Stimulated activated CD4-positive, alpha-beta T cell treated with anti-CD3 and anti-CD28 coated beads, TNF-alpha, amount 100 ng/mL, for 1 hour (primary cell): ENCODE measurements around the gene TBX21.
"Not testable (repeated sequence)": the region's sequence is repeated elsewhere in the genome, so short reads cannot be mapped to it uniquely, and the experiment has no call there.

Source experiments
- DNase-seq, 3 donors: peaks; one replicate each; pipeline ENCODE4 v3.0.0-alpha.2; 2020; ENCODE audit warnings: low read depth in 3 of 3, low spot score in 1 of 3

The TBX21 gene

DNA sequence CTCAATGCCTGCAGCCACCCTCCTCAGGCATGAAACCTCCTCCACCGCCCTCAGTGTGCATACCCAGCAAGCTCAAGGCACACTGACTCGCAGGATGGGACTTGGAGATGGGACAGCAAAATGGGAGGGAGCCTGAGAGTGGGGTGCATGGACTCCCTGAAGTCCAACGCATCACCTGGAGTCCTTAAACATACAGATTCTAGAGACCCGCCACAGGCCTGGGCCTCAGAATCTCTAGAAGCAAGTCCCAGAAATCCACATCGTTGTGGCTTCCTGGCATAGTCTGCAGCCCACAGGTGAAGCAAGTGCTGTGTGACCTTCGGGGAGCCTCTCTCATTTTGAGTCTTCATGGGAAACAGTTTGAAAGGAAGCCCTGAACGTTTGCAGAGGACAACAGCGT is 3.6 kb upstream of the TBX21 start:
- no peak for DNase-seq

DNA sequence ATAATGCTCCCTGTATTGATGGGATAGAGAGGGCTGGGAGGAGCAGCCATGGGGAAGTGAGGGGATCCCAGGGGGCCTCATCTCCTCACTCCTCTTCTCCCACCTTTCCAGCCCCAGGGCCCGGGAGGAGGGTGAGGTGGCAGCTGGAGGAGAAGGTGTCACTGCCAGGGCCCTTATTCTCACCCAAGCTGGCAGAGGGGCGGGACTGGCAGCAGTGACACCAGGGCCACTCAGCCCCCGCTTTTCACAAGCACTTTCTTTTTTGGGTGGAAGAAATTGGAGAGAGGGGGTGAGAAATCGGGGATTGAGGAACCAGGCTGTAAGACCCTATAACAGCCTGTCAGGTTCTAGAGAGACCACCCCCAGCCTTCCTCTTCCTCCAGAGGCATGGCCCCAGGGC is 2.4 kb upstream of the TBX21 start:
- no peak for DNase-seq

DNA sequence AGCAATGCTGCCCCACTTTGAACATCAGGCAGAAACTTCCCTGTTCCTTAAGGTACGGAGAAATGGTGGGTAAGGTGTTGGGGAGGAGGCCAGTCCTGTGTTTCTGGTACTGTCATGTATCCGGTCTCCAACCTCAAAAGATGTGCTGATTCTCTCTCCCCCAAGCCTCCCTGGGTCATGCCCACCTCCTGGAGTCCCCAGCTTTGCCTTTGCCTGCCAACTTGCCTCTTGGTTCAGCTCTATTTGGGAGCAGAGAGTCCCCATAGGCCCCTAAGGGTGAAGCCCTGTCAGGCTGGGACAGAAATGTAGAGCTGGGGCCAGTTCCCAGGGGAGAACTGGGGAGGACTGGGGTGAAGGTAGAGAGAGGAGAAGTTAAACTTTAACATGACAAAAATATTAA is 1.6 kb upstream of the TBX21 start:
- no peak for DNase-seq

DNA sequence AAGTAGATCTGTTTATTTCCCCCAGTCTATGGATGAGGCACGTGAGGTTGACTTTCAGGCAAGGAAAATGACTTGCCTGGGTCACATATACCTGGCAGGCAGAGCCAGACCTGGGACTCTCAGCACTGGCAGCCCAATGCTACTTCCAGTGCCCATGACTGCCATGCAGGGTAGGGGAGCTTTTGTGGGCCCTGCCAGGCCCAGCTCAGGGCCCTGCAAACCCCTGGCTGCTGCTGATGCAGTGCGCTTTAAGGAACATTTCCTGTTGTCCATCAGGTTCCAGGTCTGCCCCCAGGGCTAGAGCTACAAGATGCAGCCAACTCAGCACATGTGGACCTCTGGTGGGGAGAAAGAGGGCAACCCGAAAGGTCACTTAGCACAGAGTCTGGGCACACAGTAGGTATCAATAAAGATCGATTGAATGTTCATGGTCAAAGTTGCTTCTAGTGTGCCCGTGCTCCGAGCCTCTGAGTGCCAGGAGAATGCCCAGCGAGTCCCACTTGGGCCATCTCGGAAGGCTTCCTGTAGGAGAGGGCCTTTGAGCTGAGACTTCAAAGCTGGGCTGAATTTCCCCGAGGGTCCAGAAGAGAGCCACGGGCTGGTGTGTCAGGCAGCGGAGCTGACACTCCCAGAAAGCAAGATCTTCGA is 513 bp upstream of the TBX21 start:
- no peak for DNase-seq

DNA sequence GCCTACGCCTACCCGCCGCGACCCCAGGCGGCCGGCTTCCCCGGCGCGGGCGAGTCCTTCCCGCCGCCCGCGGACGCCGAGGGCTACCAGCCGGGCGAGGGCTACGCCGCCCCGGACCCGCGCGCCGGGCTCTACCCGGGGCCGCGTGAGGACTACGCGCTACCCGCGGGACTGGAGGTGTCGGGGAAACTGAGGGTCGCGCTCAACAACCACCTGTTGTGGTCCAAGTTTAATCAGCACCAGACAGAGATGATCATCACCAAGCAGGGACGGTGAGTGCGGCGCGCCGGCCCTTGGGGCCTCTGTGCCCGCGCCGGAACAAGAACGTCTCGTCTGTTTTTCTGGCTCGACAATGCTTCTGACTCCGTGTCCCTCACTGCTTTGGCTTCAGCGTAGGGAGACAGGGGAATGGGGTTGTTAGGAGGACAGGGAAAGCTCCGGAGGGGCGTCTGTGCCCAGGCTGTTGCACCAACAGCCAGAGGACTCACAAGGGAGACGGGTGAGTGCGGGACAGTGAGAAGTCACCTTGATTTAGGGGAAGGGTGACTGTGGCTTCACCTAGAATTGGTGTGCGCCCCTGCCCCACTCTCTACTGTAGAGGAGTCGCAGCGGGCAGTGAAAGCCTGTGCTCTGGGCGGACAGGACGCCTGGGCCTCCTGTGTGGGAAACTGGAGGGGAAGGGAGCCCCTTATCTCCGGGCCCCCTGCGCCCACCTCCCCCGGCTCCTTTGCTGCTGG is 806 bp downstream of the TBX21 start:
- no peak for DNase-seq

DNA sequence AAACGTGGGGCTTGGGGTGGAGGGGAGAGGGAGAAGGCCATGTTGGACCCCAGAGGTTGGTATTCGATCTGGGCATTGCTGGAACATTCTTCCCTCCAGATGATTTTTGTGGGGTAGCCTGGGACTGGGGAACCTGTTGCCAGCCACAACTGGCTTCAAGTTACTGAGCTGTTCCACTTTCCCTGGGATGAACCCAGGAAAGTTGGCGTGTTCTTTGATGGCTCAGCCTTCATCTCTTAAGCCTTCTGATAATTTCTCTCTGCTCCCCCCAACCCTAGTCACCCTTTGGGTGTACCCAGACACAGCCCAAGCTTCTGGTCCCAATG is 2.1 kb downstream of the TBX21 start:
- no peak for DNase-seq

DNA sequence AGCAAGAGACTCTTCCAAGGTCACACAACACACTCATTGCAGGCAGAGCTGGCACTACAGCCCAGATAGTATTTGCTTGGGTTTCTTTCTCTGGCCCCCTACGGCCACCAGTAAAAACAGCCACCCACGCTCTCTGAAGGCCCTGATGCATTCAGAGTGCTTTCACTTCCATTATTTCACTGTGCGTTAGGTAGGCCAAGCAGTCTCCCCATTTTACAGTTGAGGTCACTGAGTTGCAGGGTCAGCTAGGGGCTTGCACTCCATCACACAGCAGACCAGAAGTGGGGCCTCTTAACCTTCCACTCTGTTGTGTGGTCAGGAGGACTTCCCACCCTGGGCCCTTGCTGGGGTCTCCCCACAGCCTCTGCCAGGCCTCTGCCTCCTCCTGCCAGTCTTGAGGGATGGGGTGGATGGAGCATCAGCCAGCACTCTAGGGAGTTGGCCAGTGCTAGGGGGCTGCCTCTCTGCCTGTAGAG is 2.5 kb downstream of the TBX21 start:
- DNase-seq: no peak

DNA sequence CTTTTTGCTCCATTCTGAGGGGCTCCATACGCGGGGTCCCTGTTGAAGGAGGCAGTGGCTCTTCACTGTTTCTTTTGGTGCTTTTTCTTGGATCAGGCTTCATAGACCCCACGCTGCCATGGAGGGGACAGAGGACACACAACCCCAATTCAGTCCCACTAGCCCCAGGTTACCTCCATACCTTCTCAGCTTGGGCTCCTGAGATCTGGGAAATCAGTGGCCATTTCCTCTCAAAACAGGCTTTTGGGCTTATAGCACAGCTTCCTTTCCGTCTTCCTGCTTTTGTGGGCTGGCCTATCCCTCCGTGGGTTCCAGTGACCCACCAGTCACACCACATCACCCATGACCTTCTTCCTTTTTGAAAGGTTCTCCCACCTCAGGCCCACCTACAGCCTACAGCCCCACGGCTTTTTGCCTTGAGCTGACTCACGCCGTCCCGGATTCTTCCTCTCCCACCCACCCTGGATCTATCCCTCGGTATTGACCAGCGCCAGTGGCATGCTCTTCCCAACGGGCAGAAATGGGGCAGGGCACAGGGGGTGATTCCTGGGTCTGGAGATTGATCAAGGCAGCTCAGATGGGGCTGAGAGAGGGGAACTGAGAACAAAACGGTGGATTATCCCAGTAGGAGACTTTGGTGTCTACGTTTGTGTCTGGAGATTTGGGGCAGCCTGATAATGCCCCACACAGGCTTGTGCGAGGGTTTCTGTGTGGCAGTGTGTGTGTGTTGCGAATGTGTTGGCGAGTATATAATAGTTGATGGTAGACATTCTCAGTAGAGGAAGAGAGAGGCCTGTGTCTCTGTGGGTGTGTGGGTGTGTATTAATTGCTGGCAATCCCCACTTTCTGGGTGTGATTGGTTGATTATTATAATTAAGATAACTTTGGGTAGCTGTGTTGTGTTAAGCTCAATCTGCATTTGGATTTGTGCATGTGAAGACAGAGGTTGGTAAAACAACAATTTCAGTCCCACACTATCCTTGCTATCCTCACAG is 3.8 kb downstream of the TBX21 start:
- DNase-seq: no peak

DNA sequence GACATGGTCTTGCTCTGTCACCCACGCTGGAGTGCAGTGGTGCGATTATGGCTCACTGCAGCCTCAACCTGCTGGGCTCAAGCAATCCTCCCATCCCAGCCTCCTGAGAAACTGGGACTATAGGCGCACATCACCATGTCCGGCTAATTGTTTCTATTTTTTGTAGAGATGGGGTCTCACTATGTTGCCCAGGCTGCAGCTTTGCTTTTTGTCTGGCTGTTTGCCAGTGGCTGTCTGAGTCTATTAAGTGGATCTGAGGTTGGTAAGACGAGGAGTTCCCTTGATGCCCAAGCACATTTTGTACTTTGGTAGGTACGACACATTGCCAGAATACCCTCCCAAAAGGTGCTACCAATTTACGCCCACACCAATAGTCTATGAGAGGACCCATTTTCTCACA is 5.1 kb downstream of the TBX21 start:
- no peak for DNase-seq

DNA sequence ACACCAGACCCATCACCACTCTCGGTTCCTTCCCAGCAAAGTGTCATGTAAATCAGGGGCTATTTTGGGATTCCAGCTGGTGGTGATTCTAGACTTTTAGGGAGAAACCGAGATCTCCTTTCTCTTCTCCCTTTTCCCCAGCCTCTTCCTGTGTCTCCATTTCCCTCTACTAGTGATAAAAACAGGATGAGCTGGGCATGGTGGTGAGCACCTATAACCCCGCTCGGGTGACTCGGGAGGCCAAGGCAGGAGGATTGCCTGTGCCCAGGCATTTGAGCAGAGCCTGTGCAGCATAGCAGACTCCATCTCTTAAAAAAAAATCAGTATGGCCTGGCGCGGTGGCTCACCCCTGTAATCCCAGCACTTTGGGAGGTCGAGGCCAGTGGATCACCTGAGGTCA is 6.1 kb downstream of the TBX21 start:
- DNase-seq: no peak

DNA sequence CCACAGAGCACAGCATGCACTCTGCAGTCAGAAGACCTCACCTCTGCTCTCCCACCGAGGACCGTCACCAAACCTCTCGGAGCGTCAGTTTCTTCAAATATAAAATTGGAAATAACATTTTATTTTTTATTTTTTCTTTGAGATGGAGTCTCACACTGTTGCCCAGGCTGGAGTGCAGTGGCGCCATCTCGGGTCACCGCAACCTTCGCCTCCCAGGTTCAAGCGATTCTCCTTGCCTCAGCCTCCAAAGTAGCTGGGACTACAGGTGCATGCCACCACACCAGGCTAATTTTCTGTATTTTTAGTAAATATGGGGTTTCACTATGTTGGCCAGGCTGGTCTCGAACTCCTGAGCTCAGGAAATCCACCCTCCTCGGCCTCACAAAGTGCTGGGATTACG is 6.9 kb downstream of the TBX21 start:
- DNase-seq: not testable (repeated sequence)

DNA sequence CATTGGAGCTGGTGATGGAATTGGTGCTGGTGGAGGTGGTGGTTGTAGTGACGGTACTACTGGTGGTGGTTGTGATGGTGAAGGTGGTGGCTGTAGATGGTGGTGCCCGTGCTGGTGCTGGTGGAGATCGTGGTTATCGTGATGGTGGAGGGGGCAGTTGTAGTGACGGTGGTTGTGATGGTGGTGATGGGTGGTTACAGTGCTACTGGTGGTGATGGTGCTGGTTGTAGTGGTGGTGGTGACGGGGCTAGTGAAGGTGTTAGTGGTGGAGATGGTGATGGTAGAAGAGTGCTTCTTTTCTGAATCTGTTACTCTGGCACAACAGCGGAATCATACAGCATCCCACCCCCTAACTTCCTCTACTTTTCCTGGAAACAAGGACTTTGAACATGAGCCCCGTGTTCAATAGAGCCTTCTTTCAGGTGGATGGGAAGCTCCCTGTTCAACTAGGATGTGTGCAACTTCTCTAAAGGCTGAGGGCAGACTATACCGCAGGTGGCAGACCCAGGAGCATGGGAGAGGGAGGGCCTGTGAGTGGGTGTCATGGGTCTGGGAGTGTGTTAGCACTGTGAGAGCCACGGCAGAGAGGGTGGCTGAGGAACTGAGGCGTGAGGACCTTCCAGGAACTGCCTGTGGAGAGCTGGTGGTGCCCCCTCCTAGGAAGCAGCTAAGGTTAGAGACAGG is 8.2 kb downstream of the TBX21 start:
- no peak for DNase-seq

DNA sequence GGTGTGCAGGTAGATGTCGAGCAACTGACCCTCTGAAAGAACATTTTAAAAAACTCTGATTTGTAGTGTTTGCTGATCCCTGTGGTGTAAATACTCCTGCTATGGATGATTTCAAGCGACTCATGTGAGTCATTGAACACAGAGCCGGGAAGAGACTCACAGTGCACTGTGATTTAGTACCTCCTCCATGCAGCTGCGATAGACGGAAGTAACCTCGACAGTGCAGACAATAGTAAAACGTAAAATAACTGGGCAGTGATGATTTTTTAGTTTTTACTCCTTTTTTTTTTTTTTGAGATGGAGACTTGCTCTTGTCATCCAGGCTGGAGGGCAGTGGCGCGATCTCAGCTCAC is 8.7 kb downstream of the TBX21 start:
- DNase-seq: no peak

DNA sequence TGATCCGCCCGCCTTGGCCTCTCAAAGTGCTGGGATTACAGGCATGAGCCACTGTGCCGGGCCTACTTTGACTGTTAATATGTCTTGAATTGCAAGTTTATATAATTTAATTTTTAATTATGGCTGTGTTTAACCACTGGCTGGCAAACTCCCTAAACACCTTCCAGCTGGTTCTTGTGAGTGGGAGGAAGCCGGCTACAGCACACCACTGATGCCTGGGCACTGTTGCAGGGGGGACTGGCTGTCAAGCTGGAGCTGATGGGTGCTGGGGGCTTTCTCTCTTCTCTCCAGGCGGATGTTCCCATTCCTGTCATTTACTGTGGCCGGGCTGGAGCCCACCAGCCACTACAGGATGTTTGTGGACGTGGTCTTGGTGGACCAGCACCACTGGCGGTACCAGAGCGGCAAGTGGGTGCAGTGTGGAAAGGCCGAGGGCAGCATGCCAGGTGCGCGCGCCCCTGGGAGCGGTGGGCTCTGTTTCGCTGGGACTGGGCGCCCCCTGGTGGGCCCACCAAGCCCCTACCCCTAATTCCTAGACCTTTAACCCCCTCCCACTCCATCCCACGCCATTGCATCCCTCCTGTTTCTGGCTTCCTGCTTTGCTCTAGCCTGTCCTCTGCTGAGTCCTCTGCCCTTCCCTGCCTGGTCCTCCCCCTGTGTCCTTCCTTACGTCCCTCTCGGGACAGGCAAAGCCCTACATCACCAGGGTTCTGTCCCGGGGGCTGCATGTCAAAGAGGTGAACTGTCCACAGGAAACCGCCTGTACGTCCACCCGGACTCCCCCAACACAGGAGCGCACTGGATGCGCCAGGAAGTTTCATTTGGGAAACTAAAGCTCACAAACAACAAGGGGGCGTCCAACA is 9.5 kb downstream of the TBX21 start:
- no peak for DNase-seq

DNA sequence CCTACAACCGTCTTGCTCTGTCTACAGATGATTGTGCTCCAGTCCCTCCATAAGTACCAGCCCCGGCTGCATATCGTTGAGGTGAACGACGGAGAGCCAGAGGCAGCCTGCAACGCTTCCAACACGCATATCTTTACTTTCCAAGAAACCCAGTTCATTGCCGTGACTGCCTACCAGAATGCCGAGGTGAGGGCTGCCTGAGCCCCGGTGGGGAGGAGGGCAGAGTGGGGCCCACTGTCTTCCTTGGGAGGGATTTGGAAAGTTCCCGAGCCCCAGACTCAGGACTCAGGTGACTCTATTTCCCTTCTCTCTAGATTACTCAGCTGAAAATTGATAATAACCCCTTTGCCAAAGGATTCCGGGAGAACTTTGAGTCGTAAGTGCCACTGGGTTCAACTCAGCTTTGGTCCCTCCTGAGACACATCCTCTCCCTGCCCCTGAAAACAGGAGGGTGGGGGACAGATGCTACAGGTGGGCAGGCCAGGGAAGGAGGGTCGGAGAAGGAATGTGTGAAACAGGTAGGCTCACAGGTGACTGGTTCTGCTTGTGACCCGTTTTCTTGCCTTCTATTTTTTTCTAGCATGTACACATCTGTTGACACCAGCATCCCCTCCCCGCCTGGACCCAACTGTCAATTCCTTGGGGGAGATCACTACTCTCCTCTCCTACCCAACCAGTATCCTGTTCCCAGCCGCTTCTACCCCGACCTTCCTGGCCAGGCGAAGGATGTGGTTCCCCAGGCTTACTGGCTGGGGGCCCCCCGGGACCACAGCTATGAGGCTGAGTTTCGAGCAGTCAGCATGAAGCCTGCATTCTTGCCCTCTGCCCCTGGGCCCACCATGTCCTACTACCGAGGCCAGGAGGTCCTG is 11.4 kb downstream of the TBX21 start:
- DNase-seq: no peak

DNA sequence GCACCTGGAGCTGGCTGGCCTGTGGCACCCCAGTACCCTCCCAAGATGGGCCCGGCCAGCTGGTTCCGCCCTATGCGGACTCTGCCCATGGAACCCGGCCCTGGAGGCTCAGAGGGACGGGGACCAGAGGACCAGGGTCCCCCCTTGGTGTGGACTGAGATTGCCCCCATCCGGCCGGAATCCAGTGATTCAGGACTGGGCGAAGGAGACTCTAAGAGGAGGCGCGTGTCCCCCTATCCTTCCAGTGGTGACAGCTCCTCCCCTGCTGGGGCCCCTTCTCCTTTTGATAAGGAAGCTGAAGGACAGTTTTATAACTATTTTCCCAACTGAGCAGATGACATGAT is 12.0 kb downstream of the TBX21 start:
- no peak for DNase-seq

DNA sequence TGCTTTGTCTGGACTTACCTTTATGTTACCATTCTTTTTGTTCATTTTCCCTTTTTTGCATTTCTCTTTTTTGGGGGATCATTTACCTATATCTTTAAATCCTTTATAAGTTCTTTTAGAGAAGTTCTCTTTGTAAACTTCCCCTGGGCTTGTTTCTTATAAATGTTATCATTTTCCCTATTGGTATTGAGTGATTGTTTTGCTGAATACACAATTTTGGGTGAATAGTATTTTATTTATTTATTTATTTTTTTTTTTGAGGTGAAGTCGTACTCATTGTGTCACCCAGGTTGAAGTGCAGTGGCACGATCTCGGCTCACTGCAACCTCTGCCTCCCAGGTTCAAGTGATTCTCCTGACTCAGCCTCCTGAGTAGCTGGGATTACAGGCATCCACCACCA is 18.4 kb downstream of the TBX21 start:
- no peak for DNase-seq

DNA sequence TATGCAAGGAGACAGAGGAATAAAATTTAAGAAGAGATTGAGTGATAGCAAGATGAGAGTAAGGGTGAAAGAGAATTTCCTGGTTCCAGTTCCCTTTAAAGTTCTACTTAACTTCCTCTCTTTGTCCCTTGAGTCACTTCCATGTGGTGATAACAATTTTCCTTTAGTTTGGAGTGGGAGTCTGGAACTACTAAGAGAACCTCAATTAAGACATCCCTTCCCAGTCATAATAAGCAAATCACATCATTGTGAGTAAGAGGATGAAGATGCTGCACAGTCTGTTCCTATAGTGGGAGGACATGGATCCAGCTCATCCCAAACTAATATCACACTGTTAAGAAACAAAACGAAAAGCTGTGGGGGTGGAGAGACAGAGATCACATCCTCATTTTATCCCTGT is 24.4 kb downstream of the TBX21 start:
- DNase-seq: no peak

DNA sequence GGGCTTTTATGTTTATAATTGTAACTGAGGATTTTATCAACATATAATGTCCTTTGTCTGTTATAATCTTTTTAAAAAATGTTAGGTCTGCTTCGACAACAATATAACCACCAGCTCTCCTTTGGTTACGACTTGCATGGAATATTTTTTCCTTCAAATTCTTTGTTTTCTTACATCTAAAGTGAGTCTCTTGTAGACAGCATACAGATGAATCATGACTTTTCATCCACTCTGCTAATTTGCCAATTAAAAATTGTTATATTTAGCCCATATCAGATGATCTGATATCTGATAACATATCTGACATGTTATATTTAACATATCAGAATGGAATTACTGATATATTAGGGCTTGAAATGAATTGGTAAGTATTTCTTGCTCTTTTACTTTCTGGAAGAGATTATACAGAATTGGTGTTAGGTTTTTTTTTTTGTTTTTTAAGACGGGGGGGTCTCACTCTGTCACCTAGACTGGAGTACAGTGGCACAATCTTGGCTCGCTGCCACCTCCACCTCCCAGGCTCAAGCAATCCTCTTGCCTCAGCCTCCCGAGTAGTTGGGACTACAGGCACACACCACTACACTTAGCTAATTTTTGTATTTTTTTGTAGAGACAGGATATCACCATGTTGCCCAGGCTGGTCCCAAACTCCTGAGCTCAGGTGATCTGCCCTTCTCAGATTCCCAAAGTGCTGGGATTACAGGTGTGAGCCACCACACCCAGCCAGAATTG is 27.5 kb downstream of the TBX21 start:
- DNase-seq: no peak
